SK-N-SH treated with all-trans-retinoic acid at 6 μM for 48 hours (cell line): Measurements from ENCODE around the gene SNX9.

Experiments used
- ARNTL ChIP-seq: fragments of 450-650 bp; formaldehyde crosslinking; IDR thresholded peaks from 2 replicates; pipeline ENCODE4 v1.5.0; 2020; ENCODE audit warnings: low read depth, mild to moderate bottlenecking, moderate library complexity, borderline replicate concordance
- ESRRG ChIP-seq: fragments of 250-450 bp; sonication (Bioruptor Pico); IDR thresholded peaks from 2 replicates; pipeline ENCODE4 v1.6.1; 2021; ENCODE audit warnings: mild to moderate bottlenecking
- GLIS3 ChIP-seq: fragments of 250-450 bp; sonication (Bioruptor Pico); IDR thresholded peaks from 2 replicates; pipeline ENCODE4 v1.5.0; 2020; ENCODE audit warnings: mild to moderate bottlenecking, moderate library complexity
- RARB ChIP-seq: fragments of 250-450 bp; sonication (Bioruptor Pico); IDR thresholded peaks from 2 replicates; pipeline ENCODE4 v1.8.0; 2021; ENCODE audit warnings: mild to moderate bottlenecking, moderate library complexity
- SNAI2 ChIP-seq: fragments of 250-450 bp; sonication (Bioruptor Pico); IDR thresholded peaks from 2 replicates; pipeline ENCODE4 v1.5.0; 2020; ENCODE audit warnings: mild to moderate bottlenecking, moderate library complexity
- TCF4 ChIP-seq: fragments of 250-450 bp; sonication (Bioruptor Pico); IDR thresholded peaks from 2 replicates; pipeline ENCODE4 v1.8.0; 2021; ENCODE audit warnings: mild to moderate bottlenecking, moderate library complexity, borderline replicate concordance
- ZFP30 ChIP-seq: fragments of 450-650 bp; formaldehyde crosslinking; IDR thresholded peaks from 2 replicates; pipeline ENCODE4 v1.5.0; 2022; ENCODE audit warnings: mild to moderate bottlenecking, moderate library complexity
- TF ChIP-seq, protein P1 (sequence below): fragments of 250-450 bp; sonication (Bioruptor Pico); IDR thresholded peaks from 2 replicates; pipeline ENCODE4 v1.5.1; 2020; ENCODE audit warnings: low read depth, mild to moderate bottlenecking, moderate library complexity
- TF ChIP-seq, protein P2 (sequence below): fragments of 250-450 bp; sonication (Bioruptor Pico); IDR thresholded peaks from 2 replicates; pipeline ENCODE4 v1.8.0; 2021; ENCODE audit warnings: low read depth, mild to moderate bottlenecking, moderate library complexity, borderline replicate concordance

DNA sequence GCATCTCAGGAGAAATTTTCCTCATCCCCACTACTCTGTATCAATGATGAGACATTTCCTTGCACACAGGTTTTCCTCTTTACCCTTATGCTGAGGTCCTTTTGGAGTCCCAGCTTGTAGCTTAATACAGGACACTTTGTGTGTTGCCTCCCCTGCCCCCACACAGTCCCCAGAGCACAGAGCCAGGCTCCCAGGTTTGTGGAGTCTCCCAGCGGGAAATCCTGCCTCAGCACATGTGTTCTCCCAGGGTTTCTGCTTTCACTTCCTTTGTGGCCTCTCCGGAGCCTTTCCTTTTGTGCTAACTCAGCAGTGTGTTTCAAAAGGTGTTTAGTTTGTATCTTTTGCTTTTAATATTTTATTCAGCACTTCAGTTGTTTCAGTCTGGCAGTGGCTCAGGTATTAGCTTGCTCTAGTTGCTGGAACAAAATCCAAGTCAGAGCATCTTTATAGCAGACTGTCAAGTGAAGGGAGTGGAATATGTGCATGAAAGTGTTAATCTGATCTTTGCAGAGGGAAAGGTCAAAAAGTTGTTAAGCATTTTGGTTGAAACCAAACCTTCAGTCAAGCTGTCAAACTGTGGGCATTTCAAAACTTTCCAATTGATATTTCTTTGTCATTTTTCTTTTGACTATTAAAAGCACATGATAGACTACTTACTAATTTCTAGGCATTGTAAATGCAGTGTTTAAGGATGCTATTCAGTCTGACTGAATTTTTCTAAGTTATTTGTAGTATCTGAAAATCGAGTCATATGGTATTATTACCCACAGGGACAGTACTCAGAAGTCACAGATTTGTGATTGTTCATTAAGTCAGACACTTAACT lies 8.6 kb downstream of the SNX9 start:
- TF ChIP-seq, protein P1, sequence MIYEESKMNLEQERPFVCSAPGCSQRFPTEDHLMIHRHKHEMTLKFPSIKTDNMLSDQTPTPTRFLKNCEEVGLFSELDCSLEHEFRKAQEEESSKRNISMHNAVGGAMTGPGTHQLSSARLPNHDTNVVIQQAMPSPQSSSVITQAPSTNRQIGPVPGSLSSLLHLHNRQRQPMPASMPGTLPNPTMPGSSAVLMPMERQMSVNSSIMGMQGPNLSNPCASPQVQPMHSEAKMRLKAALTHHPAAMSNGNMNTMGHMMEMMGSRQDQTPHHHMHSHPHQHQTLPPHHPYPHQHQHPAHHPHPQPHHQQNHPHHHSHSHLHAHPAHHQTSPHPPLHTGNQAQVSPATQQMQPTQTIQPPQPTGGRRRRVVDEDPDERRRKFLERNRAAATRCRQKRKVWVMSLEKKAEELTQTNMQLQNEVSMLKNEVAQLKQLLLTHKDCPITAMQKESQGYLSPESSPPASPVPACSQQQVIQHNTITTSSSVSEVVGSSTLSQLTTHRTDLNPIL = no peak
- TF ChIP-seq ESRRG (CRISPR knock-in tag) = no peak
- TF ChIP-seq ARNTL = no peak
- TF ChIP-seq SNAI2 = no peak
- no peak for TF ChIP-seq GLIS3 (CRISPR knock-in tag)
- TF ChIP-seq, protein P2, sequence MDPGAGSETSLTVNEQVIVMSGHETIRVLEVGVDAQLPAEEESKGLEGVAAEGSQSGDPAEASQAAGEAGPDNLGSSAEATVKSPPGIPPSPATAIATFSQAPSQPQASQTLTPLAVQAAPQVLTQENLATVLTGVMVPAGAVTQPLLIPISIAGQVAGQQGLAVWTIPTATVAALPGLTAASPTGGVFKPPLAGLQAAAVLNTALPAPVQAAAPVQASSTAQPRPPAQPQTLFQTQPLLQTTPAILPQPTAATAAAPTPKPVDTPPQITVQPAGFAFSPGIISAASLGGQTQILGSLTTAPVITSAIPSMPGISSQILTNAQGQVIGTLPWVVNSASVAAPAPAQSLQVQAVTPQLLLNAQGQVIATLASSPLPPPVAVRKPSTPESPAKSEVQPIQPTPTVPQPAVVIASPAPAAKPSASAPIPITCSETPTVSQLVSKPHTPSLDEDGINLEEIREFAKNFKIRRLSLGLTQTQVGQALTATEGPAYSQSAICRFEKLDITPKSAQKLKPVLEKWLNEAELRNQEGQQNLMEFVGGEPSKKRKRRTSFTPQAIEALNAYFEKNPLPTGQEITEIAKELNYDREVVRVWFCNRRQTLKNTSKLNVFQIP = no peak
- TF ChIP-seq TCF4 (CRISPR knock-in tag) = no peak
- TF ChIP-seq RARB (CRISPR knock-in tag) = no peak
- TF ChIP-seq ZFP30 (CRISPR knock-in tag) = no peak
